ENCODE results near the gene GLRA2.

The GLRA2 gene

DNA sequence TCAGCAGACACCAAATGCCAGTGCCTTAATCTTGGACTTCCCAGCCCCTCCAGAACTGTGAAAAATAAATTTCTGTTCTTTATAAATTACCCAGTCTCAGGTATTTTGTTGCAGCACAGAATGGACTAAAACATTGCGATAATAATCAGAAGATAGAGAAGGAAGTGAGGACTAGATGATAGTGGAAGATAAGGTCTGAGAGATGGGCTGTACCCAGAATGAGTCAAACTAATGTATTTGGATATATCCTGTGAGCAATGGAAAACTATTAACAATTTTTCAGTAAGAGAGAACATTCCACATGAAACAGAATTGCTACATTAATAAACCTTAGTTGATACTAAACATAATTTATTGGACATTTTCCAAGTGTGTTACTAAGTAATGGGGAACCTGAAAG is 250.2 kb downstream of the GLRA2 start:
- no peak overlapping the region for H3K4me3 ChIP-seq (ENCODE audit: low read depth, low read length)
- TF ChIP-seq CTCF (IDR thresholded peaks at IDR 0.05; ENCODE audit: borderline replicate concordance, insufficient read depth, low read depth, low read length): no peak
